ENCODE data around the gene CCR8.

Gene CCR8

GRCh38 chr3:39329493-39329892, at the start of gene CCR8:
TSS of gene CCR8 (plus strand) at chr3:39329709. CDS start at chr3:39332332, 2,623 bp downstream.
- H3K4me3 ChIP-seq (ENCODE audit: low read depth in 1 of 2, low read length in 2 of 2), result no peak within 1 kb of the TSS
- no peaks in the 10 kb centered on the region for H3K4me1 ChIP-seq (ENCODE audit: control insufficient read depth in 1 of 2, insufficient read depth in 2 of 2, low read length in 2 of 2)
- H3K27me3 ChIP-seq (ENCODE audit: low read depth, low read length), result no peaks in the 10 kb centered on the region
- H3K27ac ChIP-seq (ENCODE audit: low read length), result no peak within 1 kb of the TSS
- no peaks in the 10 kb centered on the region for H3K9me3 ChIP-seq (ENCODE audit: control insufficient read depth in 1 of 2, low read length in 2 of 2)
- no peaks in the 10 kb centered on the region for H3K36me3 ChIP-seq (ENCODE audit: control insufficient read depth in 1 of 2, insufficient read depth in 2 of 2, low read length in 2 of 2)

GRCh38 chr3:39279745-39280517, 49.6 kb upstream of the CCR8 start, which contains the start of gene CX3CR1:
TSS of gene CX3CR1 (minus strand) at chr3:39280036. CDS start at chr3:39266509, 13,527 bp downstream.
- Histone ChIP-seq H3K4me1 (ENCODE audit: control insufficient read depth in 1 of 2, insufficient read depth in 2 of 2, low read length in 2 of 2) (no peaks in the 10 kb centered on the region), H3K36me3 (ENCODE audit: control insufficient read depth in 1 of 2, insufficient read depth in 2 of 2, low read length in 2 of 2) (no peaks in the 10 kb centered on the region), H3K27ac (ENCODE audit: low read length) (no peak within 1 kb of the TSS), H3K4me3 (ENCODE audit: low read depth in 1 of 2, low read length in 2 of 2) (no peak within 1 kb of the TSS), H3K9me3 (ENCODE audit: control insufficient read depth in 1 of 2, low read length in 2 of 2) (no peaks in the 10 kb centered on the region), H3K27me3 (ENCODE audit: low read depth, low read length) (no peaks in the 10 kb centered on the region)

GRCh38 chr3:39280571-39280970, 48.9 kb upstream of the CCR8 start:
- Histone ChIP-seq H3K27ac (ENCODE audit: low read length) (no peak overlapping the region), H3K4me3 (ENCODE audit: low read depth in 1 of 2, low read length in 2 of 2) (no peak overlapping the region), H3K36me3 (ENCODE audit: control insufficient read depth in 1 of 2, insufficient read depth in 2 of 2, low read length in 2 of 2) (no peaks in the 10 kb centered on the region), H3K27me3 (ENCODE audit: low read depth, low read length) (no peaks in the 10 kb centered on the region), H3K4me1 (ENCODE audit: control insufficient read depth in 1 of 2, insufficient read depth in 2 of 2, low read length in 2 of 2) (no peaks in the 10 kb centered on the region), H3K9me3 (ENCODE audit: control insufficient read depth in 1 of 2, low read length in 2 of 2) (no peaks in the 10 kb centered on the region)

GRCh38 chr3:39281533-39281932, 48.0 kb upstream of the CCR8 start:
- Histone ChIP-seq H3K4me3 (ENCODE audit: low read depth in 1 of 2, low read length in 2 of 2) (no peak overlapping the region), H3K27ac (ENCODE audit: low read length) (no peak overlapping the region), H3K9me3 (ENCODE audit: control insufficient read depth in 1 of 2, low read length in 2 of 2) (no peaks in the 10 kb centered on the region), H3K36me3 (ENCODE audit: control insufficient read depth in 1 of 2, insufficient read depth in 2 of 2, low read length in 2 of 2) (no peaks in the 10 kb centered on the region), H3K27me3 (ENCODE audit: low read depth, low read length) (no peaks in the 10 kb centered on the region), H3K4me1 (ENCODE audit: control insufficient read depth in 1 of 2, insufficient read depth in 2 of 2, low read length in 2 of 2) (no peaks in the 10 kb centered on the region)

GRCh38 chr3:39282057-39282456, 47.5 kb upstream of the CCR8 start:
- Histone ChIP-seq H3K27me3 (ENCODE audit: low read depth, low read length) (no peaks in the 10 kb centered on the region), H3K36me3 (ENCODE audit: control insufficient read depth in 1 of 2, insufficient read depth in 2 of 2, low read length in 2 of 2) (no peaks in the 10 kb centered on the region), H3K4me3 (ENCODE audit: low read depth in 1 of 2, low read length in 2 of 2) (no peak overlapping the region), H3K27ac (ENCODE audit: low read length) (no peak overlapping the region), H3K4me1 (ENCODE audit: control insufficient read depth in 1 of 2, insufficient read depth in 2 of 2, low read length in 2 of 2) (no peaks in the 10 kb centered on the region), H3K9me3 (ENCODE audit: control insufficient read depth in 1 of 2, low read length in 2 of 2) (no peaks in the 10 kb centered on the region)

- Histone ChIP-seq H3K4me1 (ENCODE audit: control insufficient read depth in 1 of 2, insufficient read depth in 2 of 2, low read length in 2 of 2) (no peaks in the 10 kb centered on the region), H3K27ac (ENCODE audit: low read length) (no peak overlapping the region), H3K4me3 (ENCODE audit: low read depth in 1 of 2, low read length in 2 of 2) (no peak overlapping the region), H3K36me3 (ENCODE audit: control insufficient read depth in 1 of 2, insufficient read depth in 2 of 2, low read length in 2 of 2) (no peaks in the 10 kb centered on the region), H3K27me3 (ENCODE audit: low read depth, low read length) (no peaks in the 10 kb centered on the region), H3K9me3 (ENCODE audit: control insufficient read depth in 1 of 2, low read length in 2 of 2) (no peaks in the 10 kb centered on the region)
Measured at GRCh38 chr3:39284457-39284881, 45.0 kb upstream of the CCR8 start.

GRCh38 chr3:39285332-39285731, 44.2 kb upstream of the CCR8 start:
- Histone ChIP-seq H3K36me3 (ENCODE audit: control insufficient read depth in 1 of 2, insufficient read depth in 2 of 2, low read length in 2 of 2) (no peaks in the 10 kb centered on the region), H3K27me3 (ENCODE audit: low read depth, low read length) (no peaks in the 10 kb centered on the region), H3K27ac (ENCODE audit: low read length) (no peak overlapping the region), H3K4me1 (ENCODE audit: control insufficient read depth in 1 of 2, insufficient read depth in 2 of 2, low read length in 2 of 2) (peaks cover 0 to 4% of the 10 kb centered on the region in 2 donors), H3K9me3 (ENCODE audit: control insufficient read depth in 1 of 2, low read length in 2 of 2) (no peaks in the 10 kb centered on the region), H3K4me3 (ENCODE audit: low read depth in 1 of 2, low read length in 2 of 2) (no peak overlapping the region)

GRCh38 chr3:39286771-39287170, 42.7 kb upstream of the CCR8 start:
- H3K27me3 ChIP-seq (ENCODE audit: low read depth, low read length), result no peaks in the 10 kb centered on the region
- no peak overlapping the region for H3K27ac ChIP-seq (ENCODE audit: low read length)
- H3K4me3 ChIP-seq (ENCODE audit: low read depth in 1 of 2, low read length in 2 of 2), result no peak overlapping the region
- peaks cover 0 to 4% of the 10 kb centered on the region in 2 donors for H3K4me1 ChIP-seq (ENCODE audit: control insufficient read depth in 1 of 2, insufficient read depth in 2 of 2, low read length in 2 of 2)
- H3K9me3 ChIP-seq (ENCODE audit: control insufficient read depth in 1 of 2, low read length in 2 of 2), result no peaks in the 10 kb centered on the region
- H3K36me3 ChIP-seq (ENCODE audit: control insufficient read depth in 1 of 2, insufficient read depth in 2 of 2, low read length in 2 of 2), result no peaks in the 10 kb centered on the region

GRCh38 chr3:39287216-39288164, 42.0 kb upstream of the CCR8 start:
- Histone ChIP-seq H3K4me3 (ENCODE audit: low read depth in 1 of 2, low read length in 2 of 2) (no peak overlapping the region), H3K4me1 (ENCODE audit: control insufficient read depth in 1 of 2, insufficient read depth in 2 of 2, low read length in 2 of 2) (peaks cover 0 to 4% of the 10 kb centered on the region in 2 donors), H3K9me3 (ENCODE audit: control insufficient read depth in 1 of 2, low read length in 2 of 2) (no peaks in the 10 kb centered on the region), H3K36me3 (ENCODE audit: control insufficient read depth in 1 of 2, insufficient read depth in 2 of 2, low read length in 2 of 2) (no peaks in the 10 kb centered on the region), H3K27ac (ENCODE audit: low read length) (no peak overlapping the region), H3K27me3 (ENCODE audit: low read depth, low read length) (no peaks in the 10 kb centered on the region)

- Histone ChIP-seq H3K4me3 (ENCODE audit: low read depth in 1 of 2, low read length in 2 of 2) (no peak overlapping the region), H3K27me3 (ENCODE audit: low read depth, low read length) (no peaks in the 10 kb centered on the region), H3K4me1 (ENCODE audit: control insufficient read depth in 1 of 2, insufficient read depth in 2 of 2, low read length in 2 of 2) (peaks cover 0 to 4% of the 10 kb centered on the region in 2 donors), H3K36me3 (ENCODE audit: control insufficient read depth in 1 of 2, insufficient read depth in 2 of 2, low read length in 2 of 2) (no peaks in the 10 kb centered on the region), H3K27ac (ENCODE audit: low read length) (no peak overlapping the region), H3K9me3 (ENCODE audit: control insufficient read depth in 1 of 2, low read length in 2 of 2) (no peaks in the 10 kb centered on the region)
Measured at GRCh38 chr3:39288300-39288808, 41.2 kb upstream of the CCR8 start.

GRCh38 chr3:39289107-39289506, 40.4 kb upstream of the CCR8 start:
- H3K27me3 ChIP-seq (ENCODE audit: low read depth, low read length), result no peaks in the 10 kb centered on the region
- H3K4me3 ChIP-seq (ENCODE audit: low read depth in 1 of 2, low read length in 2 of 2), result no peak overlapping the region
- no peaks in the 10 kb centered on the region for H3K36me3 ChIP-seq (ENCODE audit: control insufficient read depth in 1 of 2, insufficient read depth in 2 of 2, low read length in 2 of 2)
- H3K9me3 ChIP-seq (ENCODE audit: control insufficient read depth in 1 of 2, low read length in 2 of 2), result no peaks in the 10 kb centered on the region
- no peak overlapping the region for H3K27ac ChIP-seq (ENCODE audit: low read length)
- peaks cover 0 to 4% of the 10 kb centered on the region in 2 donors for H3K4me1 ChIP-seq (ENCODE audit: control insufficient read depth in 1 of 2, insufficient read depth in 2 of 2, low read length in 2 of 2)
